Large intestine (tissue), 3 donors: ENCODE measurements around the gene CDC45. TPM values are rescaled to one million over a fixed set of nuclear protein-coding genes. Genes with fewer than 3 reads are reported as not detected.

Experiments
- DNase-seq, 2 donors: peaks; one replicate each; pipeline versions ENCODE4 v3.0.0 to v3.0.0-alpha.2; 2013
- H3K27ac ChIP-seq: one replicate; pipeline ENCODE4 v1.5.1; 2013; ENCODE audit warnings: low read length
- H3K27me3 ChIP-seq: 2 replicates; pipeline ENCODE4 v1.6.1; 2013; ENCODE audit warnings: low read length; ENCODE audit not compliant: control insufficient read depth, insufficient read depth
- H3K36me3 ChIP-seq: 2 replicates; pipeline ENCODE4 v1.6.1; 2013; ENCODE audit warnings: low read length; ENCODE audit not compliant: control insufficient read depth, insufficient read depth
- H3K4me1 ChIP-seq: one replicate; pipeline ENCODE4 v1.6.1; 2013; ENCODE audit warnings: low read length; ENCODE audit not compliant: control insufficient read depth, insufficient read depth
- H3K4me3 ChIP-seq: one replicate; pipeline ENCODE4 v1.5.1; 2013; ENCODE audit warnings: low read length
- H3K9me3 ChIP-seq: one replicate; pipeline ENCODE4 v1.6.1; 2013; ENCODE audit warnings: mild to moderate bottlenecking, low read depth, low read length, moderate library complexity; ENCODE audit not compliant: control insufficient read depth
- WGBS: methylation state at CpG from one replicate; pipeline ENCODE4 v1.1.5; 2013; ENCODE audit warnings: low lambda C conversion rate; ENCODE audit not compliant: insufficient coverage; 5-methylcytosine and 5-hydroxymethylcytosine counted together
- polyA plus RNA-seq: library from polyadenylated mRNA; unstranded; fragments of 120-200 nt; gene quantifications from one replicate; pipeline ENCODE4 v1.2.1, GENCODE V29; 2013

The CDC45 gene
- polyA plus RNA-seq, 1 donor, result 8.7 TPM

DNA sequence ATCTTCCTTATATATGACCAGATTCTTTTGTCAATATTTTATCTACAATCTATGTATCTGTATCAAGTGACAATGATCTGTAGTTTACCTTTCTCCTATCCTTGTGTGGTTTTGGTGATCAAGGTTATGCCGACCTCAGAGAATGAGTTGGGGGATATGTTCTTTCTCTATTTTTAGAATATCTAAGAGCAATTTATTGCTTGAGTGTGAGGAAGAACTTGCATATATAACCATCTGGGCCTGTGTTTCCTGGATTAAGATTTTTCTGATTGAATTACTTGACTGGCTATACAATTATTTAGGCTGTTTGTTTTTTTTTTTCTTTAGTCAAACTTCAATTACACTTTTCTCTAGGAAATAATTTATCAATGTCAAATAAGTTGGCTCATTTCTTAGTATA lies 18.2 kb upstream of the CDC45 start:
- no peaks in the 10 kb centered on the region for H3K27me3 ChIP-seq
- H3K27ac ChIP-seq, result no peak overlapping the region
- WGBS, result no CpG with 5 or more reads among the region's 1 CpG
- DNase-seq, result no peak
- peaks cover 50% of the 10 kb centered on the region for H3K36me3 ChIP-seq
- H3K4me1 ChIP-seq, result no peaks in the 10 kb centered on the region
- no peak overlapping the region for H3K4me3 ChIP-seq
- no peaks in the 10 kb centered on the region for H3K9me3 ChIP-seq

DNA sequence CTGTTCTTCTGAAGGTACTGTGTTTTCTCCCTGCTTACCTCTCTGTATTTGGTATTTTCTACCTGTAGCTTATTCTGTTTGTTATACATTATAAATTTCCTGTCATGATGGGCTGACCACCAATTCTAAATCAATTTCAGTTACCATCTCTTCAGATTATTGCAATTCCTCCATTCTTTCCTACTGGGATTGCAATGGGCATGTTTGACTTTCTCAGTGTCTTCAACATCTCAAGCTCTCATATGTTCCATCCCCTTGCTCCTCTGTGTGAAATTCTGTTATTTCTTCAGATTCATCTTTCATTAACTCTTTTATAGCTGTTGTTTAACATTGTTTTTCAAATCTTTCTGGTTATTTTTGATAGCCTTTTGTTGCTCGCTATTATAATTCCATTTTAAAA lies 16.7 kb upstream of the CDC45 start:
- Histone ChIP-seq H3K27ac (no peak overlapping the region), H3K4me3 (no peak overlapping the region), H3K27me3 (no peaks in the 10 kb centered on the region), H3K9me3 (no peaks in the 10 kb centered on the region), H3K36me3 (peaks cover 55% of the 10 kb centered on the region), H3K4me1 (no peaks in the 10 kb centered on the region)
- WGBS, result 100% methylated on average over 1 of the region's 1 CpG
- DNase-seq, result no peak

DNA sequence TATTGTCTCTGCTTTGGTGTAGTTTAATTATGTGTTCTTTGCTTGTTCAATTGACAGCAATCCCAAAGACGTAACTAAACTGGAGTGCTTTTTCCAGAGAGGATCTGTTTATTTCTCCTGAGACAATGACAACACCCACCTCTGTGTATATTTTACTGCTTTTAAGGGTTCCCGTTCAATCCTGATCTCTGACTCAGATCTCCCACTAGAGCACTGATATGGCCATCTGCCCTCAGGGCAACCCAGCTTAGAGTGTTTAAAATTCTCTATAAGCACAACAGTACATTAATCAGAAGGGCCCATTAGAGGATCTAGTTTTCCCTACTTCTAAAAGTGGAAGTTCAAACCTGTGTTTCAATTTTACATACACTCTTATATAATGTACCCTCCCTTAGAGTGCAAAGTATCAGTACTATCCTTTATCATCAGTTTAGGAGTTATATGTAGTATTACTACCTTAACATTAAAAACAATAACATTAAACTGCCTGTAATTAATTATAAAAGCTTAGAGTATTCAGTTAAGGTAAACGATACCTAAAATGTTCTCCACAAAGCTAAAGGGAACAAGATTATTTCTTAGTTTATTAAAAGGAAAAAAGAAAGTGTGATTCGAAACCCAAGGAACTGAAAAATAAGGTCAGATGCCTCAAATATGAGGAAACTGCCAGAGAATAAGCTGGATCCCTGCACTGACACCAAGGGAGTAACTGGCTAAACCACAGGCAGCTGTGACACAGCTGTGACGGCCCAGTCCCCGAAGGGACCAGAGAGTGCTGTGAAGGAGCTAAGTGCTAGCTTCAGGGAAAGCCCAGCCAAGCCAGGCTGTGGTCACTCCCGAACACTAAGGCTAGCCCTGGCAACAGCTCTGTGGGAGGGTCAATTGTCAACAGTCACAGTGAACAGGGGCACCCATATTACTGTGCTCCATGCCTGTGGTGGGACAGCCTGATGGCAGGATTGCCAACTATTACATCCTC lies 15.9 kb upstream of the CDC45 start:
- Histone ChIP-seq H3K4me3 (no peak overlapping the region), H3K4me1 (no peaks in the 10 kb centered on the region), H3K27ac (no peak overlapping the region), H3K9me3 (no peaks in the 10 kb centered on the region), H3K27me3 (no peaks in the 10 kb centered on the region), H3K36me3 (peaks cover 61% of the 10 kb centered on the region)
- DNase-seq, result no peak
- 90% methylated on average over 2 of the region's 7 CpGs for WGBS

DNA sequence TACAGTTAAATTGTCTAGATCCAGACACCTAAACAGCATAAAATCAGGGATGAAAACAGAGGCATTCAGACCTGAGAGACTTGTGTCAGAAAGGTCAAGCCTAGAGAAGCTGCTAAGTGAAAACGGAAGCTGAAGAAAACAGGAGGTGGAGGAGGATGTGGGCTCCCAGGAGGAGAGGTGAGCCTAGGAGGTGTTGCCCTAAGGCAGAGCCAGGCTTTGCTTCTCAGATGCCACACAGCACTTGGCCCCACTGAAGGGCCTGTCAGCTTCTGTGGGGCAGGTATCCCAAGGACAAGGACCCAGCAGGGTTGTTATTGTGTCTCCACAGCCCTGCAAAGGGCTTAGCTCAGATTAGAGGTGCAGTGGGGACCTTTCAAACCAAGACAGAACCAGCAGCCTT lies 15.2 kb upstream of the CDC45 start:
- WGBS, result no CpG with 5 or more reads among the region's 1 CpG
- Histone ChIP-seq H3K36me3 (peaks cover 68% of the 10 kb centered on the region), H3K4me3 (no peak overlapping the region), H3K9me3 (no peaks in the 10 kb centered on the region), H3K4me1 (no peaks in the 10 kb centered on the region), H3K27ac (no peak overlapping the region), H3K27me3 (no peaks in the 10 kb centered on the region)
- DNase-seq, result no peak

DNA sequence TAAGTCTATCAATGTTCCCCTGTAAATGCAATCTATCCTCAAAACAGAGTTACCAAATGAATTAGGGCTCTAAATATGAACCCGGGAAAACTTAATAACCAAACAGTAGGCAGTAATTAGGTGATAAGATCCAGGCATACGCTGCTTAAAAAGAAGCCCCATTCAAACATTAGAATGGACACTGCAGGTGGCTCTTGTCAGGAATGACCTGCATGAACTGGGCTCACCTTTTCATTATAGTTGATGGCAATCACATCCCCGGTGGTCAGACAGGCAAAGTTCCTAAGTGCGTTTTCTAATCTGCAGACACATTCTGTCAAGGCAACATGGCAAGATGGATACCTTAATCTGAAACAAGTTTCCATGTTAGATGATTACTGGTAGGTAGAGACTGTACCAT lies 14.7 kb upstream of the CDC45 start:
- H3K4me3 ChIP-seq, result no peak overlapping the region
- H3K4me1 ChIP-seq, result no peaks in the 10 kb centered on the region
- H3K27me3 ChIP-seq, result no peaks in the 10 kb centered on the region
- H3K27ac ChIP-seq, result no peak overlapping the region
- WGBS, result 80% methylated on average over 1 of the region's 4 CpGs
- no peak for DNase-seq
- H3K9me3 ChIP-seq, result no peaks in the 10 kb centered on the region
- H3K36me3 ChIP-seq, result peaks cover 72% of the 10 kb centered on the region

DNA sequence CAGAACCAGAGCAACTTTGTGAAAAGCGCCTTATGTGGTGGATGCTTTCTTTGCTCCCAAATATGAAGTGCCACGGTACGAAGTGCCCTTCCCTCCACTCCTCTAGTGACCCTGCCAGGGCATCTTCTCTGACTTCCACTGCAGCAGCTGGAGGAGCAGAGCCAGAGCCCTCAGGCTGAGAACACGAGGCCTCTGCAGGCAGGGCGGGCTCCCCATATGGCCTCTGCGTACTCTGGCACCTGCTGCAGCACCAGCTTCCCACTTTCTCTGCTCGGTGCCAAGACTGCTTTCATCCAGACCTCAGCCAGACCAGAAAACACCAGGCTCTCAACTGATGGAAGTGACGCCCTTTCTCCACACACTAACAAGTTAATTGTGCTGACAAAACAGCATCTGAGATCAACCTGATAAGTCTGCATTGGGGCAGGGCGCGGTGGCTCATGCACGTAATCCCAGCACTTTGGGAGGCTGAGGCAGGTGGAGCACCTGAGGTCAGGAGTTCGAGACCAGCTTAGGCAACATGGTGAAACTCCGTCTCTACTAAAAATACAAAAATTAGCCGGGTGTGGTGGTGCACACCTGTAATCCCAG lies 13.5 kb upstream of the CDC45 start:
- no peaks in the 10 kb centered on the region for H3K4me1 ChIP-seq
- no peaks in the 10 kb centered on the region for H3K27me3 ChIP-seq
- no peak overlapping the region for H3K4me3 ChIP-seq
- no peak for DNase-seq
- no CpG with 5 or more reads among the region's 14 CpGs for WGBS
- H3K36me3 ChIP-seq, result peaks cover 80% of the 10 kb centered on the region
- no peak overlapping the region for H3K27ac ChIP-seq
- no peaks in the 10 kb centered on the region for H3K9me3 ChIP-seq

DNA sequence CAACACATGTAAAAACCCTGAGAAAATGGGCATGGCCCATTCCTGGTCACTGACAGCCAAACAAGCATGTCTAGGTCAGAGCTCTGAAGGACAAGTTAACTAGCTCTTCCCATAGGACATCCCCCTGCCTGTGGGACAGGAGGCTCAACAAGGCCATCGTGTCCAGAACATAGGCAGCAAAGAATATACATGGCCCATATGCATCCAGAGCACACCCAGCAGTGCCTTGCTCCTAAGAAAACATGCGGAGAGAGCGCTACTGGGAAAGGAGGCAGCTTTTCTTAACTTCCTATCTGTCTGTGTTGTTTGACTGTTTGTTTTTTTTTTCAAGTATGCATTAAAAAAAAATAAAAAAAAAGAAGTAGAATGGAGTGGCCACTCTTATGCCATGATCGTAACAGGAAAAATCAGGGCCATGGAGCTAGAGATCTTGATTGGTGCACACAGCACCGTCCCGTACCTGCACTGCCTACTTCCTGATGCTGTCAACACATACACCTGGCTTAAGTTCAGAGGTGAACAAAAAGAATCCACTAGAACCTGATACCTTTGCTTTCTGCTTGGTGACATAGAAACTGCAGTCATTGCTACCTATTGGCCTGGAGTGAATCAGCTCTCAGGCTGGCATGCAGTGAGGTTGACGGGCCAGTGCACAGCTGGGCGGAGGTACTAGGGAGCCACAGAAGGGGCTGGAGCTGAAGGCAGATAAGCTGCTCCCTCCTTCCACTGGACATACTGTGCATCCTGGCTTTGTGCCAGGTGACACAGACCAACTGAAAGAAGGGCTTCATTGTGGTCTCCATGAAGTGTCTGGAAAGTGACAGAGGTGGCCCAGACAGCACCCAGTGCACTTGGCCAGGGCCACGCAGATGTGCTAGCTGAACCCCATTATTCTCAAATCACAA lies 12.6 kb upstream of the CDC45 start:
- Histone ChIP-seq H3K9me3 (no peaks in the 10 kb centered on the region), H3K27me3 (no peaks in the 10 kb centered on the region), H3K36me3 (peaks cover 83% of the 10 kb centered on the region), H3K4me1 (no peaks in the 10 kb centered on the region), H3K4me3 (no peak overlapping the region), H3K27ac (no peak overlapping the region)
- no peak for DNase-seq
- WGBS, result 100% methylated on average over 2 of the region's 9 CpGs

DNA sequence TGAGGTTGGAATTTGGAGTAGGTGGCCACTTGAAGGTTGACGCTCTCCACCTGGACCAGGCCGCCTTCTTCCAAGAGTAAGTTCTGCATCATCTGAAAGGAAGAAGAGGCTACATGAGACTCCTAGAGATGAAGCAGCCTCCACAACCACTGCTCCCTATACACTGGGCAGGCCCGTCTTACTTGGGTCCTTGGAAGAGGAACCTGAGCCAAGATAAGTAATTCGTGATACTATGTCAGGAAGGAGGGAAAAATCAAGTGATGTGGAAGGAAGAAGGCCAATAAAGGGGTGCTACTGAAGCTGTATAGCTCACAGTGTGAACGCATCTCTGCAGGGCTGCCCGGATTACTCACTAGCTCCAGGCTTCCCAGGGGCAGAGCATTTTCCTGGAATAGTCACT lies 11.8 kb upstream of the CDC45 start:
- H3K36me3 ChIP-seq, result peaks cover 86% of the 10 kb centered on the region
- no peak overlapping the region for H3K27ac ChIP-seq
- no peak for DNase-seq
- H3K4me1 ChIP-seq, result no peaks in the 10 kb centered on the region
- no CpG with 5 or more reads among the region's 6 CpGs for WGBS
- H3K4me3 ChIP-seq, result no peak overlapping the region
- H3K27me3 ChIP-seq, result no peaks in the 10 kb centered on the region
- H3K9me3 ChIP-seq, result no peaks in the 10 kb centered on the region

DNA sequence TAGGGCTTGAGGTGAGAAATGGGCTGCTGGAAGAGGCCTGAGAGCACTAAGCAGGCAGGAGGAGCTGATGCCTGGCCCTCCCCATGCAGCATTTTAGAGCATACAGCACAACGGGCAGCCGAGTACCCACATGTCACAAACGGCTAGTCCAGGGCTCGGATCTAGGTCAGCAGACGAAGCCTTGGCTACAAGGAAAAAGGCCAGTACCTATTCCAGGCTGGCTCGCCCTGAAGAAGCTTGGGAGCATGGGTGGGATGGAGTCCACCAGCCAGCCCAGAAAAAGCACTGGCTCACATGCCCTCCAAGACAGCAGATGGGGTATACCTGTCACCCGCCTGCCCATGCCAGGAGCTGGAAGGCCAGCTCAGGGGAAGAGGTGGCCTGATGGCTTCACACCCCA lies 10.3 kb upstream of the CDC45 start:
- no peak overlapping the region for H3K4me3 ChIP-seq
- no CpG with 5 or more reads among the region's 7 CpGs for WGBS
- H3K4me1 ChIP-seq, result no peaks in the 10 kb centered on the region

DNA sequence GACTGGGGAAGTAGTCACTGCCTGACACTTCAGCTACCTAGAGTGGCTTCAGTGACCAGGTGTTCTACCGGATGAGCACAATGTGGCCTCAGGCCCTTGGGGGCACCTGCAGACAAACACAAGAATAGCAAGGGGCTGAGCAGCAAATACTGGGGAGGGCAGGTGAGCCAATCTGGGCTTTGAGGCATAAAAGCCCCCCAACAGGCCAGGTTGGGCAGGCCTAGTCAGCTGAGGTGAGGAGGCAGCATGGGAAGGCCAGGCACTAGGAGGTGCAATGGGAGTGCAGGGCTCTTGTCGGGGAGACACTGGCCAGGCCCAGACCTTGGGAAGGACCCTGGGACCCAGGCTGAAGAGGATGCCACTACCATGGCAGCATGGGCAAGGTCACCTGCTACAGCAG lies 9.7 kb upstream of the CDC45 start:
- Histone ChIP-seq H3K4me3 (no peak overlapping the region), H3K4me1 (no peaks in the 10 kb centered on the region), H3K36me3 (peaks cover 90% of the 10 kb centered on the region), H3K9me3 (no peaks in the 10 kb centered on the region), H3K27me3 (no peaks in the 10 kb centered on the region), H3K27ac (no peak overlapping the region)
- no peak for DNase-seq
- WGBS, result no CpG with 5 or more reads among the region's 2 CpGs

More for the DNA sequence above, 10.3 kb upstream of the CDC45 start:
- no peaks in the 10 kb centered on the region for H3K27me3 ChIP-seq
- no peak for DNase-seq
- no peaks in the 10 kb centered on the region for H3K9me3 ChIP-seq
- H3K36me3 ChIP-seq, result peaks cover 90% of the 10 kb centered on the region
- no peak overlapping the region for H3K27ac ChIP-seq
